Esophagus muscularis mucosa (tissue), 4 donors: ENCODE results near the gene TMCC3. TPM values are rescaled to one million over a fixed set of nuclear protein-coding genes. Genes with fewer than 3 reads are reported as not detected.

Experiments
- DNase-seq: peaks from one replicate; pipeline ENCODE4 v3.0.0-alpha.2; 2017; ENCODE audit errors: extremely low spot score
- H3K27ac ChIP-seq, 4 donors: fragments of 200-600 bp; sonication (generic); replicated peaks in 1 of 4; 1 replicate in 3 of 4; 2 replicates in 1 of 4; pipeline ENCODE4 v1.5.1; 2016 to 2019; ENCODE audit warnings: mild to moderate bottlenecking in 1 of 4
- H3K27me3 ChIP-seq, 4 donors: fragments of 200-600 bp; sonication (generic); one replicate each; pipeline versions ENCODE4 v1.5.1 to v1.6.0; 2016 to 2019
- H3K36me3 ChIP-seq, 4 donors: fragments of 200-600 bp; sonication (generic); one replicate each; pipeline ENCODE4 v1.5.1; 2016 to 2019
- H3K4me1 ChIP-seq, 4 donors: fragments of 200-600 bp; sonication (generic); one replicate each; pipeline ENCODE4 v1.5.1; 2016 to 2019
- H3K4me3 ChIP-seq, 4 donors: fragments of 200-600 bp; sonication (generic); 1 replicate in 2 of 4; 2 replicates in 2 of 4; pipeline ENCODE4 v1.5.1; 2016 to 2019; ENCODE audit warnings: mild to moderate bottlenecking in 4 of 4, moderate library complexity in 1 of 4
- H3K9me3 ChIP-seq, 4 donors: fragments of 200-600 bp; sonication (generic); 1 replicate in 3 of 4; 2 replicates in 1 of 4; pipeline ENCODE4 v1.5.1; 2016 to 2019
- EP300 ChIP-seq: sonication (generic); formaldehyde crosslinking; IDR thresholded peaks from one replicate; pipeline ENCODE4 v1.6.1; 2017; ENCODE audit warnings: antibody characterized with exemption
- POLR2A ChIP-seq: fragments of 450-650 bp; IDR thresholded peaks from one replicate; pipeline ENCODE4 v1.6.1; 2017; ENCODE audit warnings: antibody characterized with exemption, moderate library complexity, mild to moderate bottlenecking, low read depth
- POLR2AphosphoS5 ChIP-seq, 2 donors: sonication (generic); formaldehyde crosslinking; IDR thresholded peaks; one replicate each; pipeline ENCODE4 v1.6.1; 2017; ENCODE audit warnings: antibody characterized with exemption in 2 of 2
- WGBS: methylation state at CpG from one replicate; pipeline ENCODE4 v1.1.5; 2018; 5-methylcytosine and 5-hydroxymethylcytosine counted together
- intact Hi-C: fragments of 100-400 bp; cut with DNase I; formaldehyde crosslinking; loops from one replicate; pipeline ENCODE4 v1.15.1; 2023
- total RNA-seq, 4 donors: library from RNA; depleted of rRNA; stranded (reverse); fragments of >200 nt; gene quantifications; one replicate each; pipeline versions ENCODE4 v1.1.0 to v1.2.1, GENCODE V29; 2016
- TF ChIP-seq, protein P1 (sequence below), 3 experiments: fragments of 200-600 bp in 2 of 3; fragments of 450-650 bp in 1 of 3; sonication (generic) in 2 of 3; IDR thresholded peaks; one replicate each; pipeline ENCODE4 v1.5.1; 2017 to 2019; ENCODE audit warnings: antibody characterized with exemption in 3 of 3, mild to moderate bottlenecking in 2 of 3, moderate library complexity in 1 of 3

TMCC3 gene
- total RNA-seq, 4 donors from 2014 or later, result 17.0 to 30.5 (median 19.5) TPM

DNA sequence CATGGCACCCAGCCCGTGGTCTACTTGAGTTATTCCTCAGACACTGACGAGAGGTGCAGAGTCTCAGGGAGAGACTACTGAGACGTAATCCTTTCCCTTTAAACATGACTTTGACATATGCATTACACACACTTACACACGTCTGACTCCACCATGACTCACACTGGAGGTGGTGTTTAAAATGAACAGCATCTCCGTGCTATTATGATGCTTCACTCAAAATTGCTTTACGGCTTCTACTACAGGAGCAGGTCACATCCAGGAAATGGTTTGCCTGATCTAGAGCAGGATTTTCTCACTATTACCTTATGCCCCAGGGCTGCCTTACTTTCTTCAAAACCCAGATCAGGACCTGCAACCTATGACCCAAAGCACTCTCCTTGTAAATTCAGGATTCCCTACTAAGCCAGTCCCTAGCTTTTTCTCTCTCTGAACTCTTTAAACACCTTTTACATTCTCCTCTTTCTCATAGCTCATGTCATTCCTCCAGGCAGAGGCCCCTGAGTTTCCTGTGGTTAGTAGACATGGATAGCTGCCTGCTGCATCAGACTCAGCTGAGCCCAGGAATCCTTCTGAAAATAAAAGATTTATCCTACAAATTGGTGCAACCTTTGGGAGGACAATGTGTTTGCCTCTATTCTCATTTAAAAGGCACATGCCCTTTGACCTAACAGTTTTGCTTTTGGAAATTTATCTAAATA lies 31.2 kb downstream of the TMCC3 start:
- Histone ChIP-seq H3K9me3 (no peaks in the 10 kb centered on the region), H3K27me3 (no peaks in the 10 kb centered on the region), H3K4me3 (no peak overlapping the region), H3K27ac (no peak overlapping the region), H3K36me3 (no peaks in the 10 kb centered on the region), H3K4me1 (peaks cover 30 to 63% (median 60%) of the 10 kb centered on the region in 4 donors)
- WGBS, result 83% methylated on average over 6 of the region's 6 CpGs
- intact Hi-C loops, result no loop called here
- no peak for DNase-seq
- TF ChIP-seq EP300, result no peak
- TF ChIP-seq POLR2A, result no peak
- no peak for TF ChIP-seq POLR2AphosphoS5 (IDR thresholded peaks at IDR 0.05)
- TF ChIP-seq, protein P1, sequence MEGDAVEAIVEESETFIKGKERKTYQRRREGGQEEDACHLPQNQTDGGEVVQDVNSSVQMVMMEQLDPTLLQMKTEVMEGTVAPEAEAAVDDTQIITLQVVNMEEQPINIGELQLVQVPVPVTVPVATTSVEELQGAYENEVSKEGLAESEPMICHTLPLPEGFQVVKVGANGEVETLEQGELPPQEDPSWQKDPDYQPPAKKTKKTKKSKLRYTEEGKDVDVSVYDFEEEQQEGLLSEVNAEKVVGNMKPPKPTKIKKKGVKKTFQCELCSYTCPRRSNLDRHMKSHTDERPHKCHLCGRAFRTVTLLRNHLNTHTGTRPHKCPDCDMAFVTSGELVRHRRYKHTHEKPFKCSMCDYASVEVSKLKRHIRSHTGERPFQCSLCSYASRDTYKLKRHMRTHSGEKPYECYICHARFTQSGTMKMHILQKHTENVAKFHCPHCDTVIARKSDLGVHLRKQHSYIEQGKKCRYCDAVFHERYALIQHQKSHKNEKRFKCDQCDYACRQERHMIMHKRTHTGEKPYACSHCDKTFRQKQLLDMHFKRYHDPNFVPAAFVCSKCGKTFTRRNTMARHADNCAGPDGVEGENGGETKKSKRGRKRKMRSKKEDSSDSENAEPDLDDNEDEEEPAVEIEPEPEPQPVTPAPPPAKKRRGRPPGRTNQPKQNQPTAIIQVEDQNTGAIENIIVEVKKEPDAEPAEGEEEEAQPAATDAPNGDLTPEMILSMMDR (IDR thresholded peaks at IDR 0.05), result no peak

DNA sequence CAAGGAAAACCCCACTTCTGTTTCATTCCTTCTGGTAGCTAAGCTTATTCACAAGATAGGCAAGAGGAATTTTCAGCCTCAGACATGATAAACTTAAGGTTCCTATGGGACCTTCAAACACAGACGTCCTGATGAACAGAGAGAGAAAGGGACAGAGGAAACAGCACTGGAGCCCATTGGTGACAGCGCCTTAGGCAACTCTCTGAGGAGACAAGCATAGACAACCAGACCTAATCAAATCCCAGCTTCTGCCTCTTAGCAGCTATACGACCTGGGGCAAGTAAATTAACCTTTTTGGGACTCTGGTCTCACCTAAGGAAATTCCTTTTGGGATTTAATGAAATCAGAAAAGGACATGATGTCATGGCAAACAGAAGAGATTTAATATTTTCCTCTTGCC lies 33.3 kb downstream of the TMCC3 start:
- WGBS, result 91% methylated on average over 3 of the region's 3 CpGs
- TF ChIP-seq POLR2A, result no peak
- TF ChIP-seq, protein P1 (IDR thresholded peaks at IDR 0.05), result no peak
- TF ChIP-seq EP300, result no peak
- TF ChIP-seq POLR2AphosphoS5 (IDR thresholded peaks at IDR 0.05), result no peak
- no peak overlapping the region for H3K4me3 ChIP-seq
- H3K4me1 ChIP-seq, result peaks cover 22 to 48% (median 44%) of the 10 kb centered on the region in 4 donors
- H3K27me3 ChIP-seq, result no peaks in the 10 kb centered on the region
- H3K27ac ChIP-seq, result peak overlapping the region in 3 of 4 donors; percentile 14 to 41 (median 31)
- no peaks in the 10 kb centered on the region for H3K36me3 ChIP-seq
- DNase-seq, result no peak
- intact Hi-C loops, result no loop called here
- no peaks in the 10 kb centered on the region for H3K9me3 ChIP-seq

DNA sequence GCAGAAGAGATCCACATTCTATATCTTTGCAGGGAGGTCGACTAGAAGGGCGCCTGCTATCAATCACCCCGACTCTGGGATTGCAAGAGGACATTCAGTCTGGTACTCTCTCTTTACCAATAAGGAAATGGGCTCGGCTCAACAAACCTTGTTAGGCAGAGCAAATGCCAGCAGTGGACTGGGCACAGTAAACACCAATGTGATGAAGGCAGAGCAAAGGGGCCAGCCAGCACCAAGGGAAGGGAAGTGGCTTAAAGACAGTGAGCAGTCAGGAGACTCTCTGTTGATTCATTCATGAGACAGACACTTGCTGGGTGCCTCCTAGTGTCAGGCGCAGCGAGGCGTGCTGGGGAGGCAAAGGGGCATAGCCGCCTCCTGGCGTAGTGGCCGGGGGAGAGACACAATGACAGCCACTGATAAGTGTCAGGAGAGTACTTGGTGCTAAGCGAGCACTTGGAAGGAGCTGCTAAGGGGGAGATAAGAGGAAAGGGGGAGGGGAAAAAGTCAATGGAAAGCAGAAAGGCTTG lies 34.1 kb downstream of the TMCC3 start:
- H3K36me3 ChIP-seq, result no peaks in the 10 kb centered on the region
- no peak for DNase-seq
- H3K9me3 ChIP-seq, result no peaks in the 10 kb centered on the region
- H3K27me3 ChIP-seq, result no peaks in the 10 kb centered on the region
- peak overlapping the region; percentile 1 to 34 (median 22) for H3K4me3 ChIP-seq
- TF ChIP-seq POLR2AphosphoS5 (IDR thresholded peaks at IDR 0.05), result no peak
- TF ChIP-seq EP300, result no peak
- no peak for TF ChIP-seq POLR2A
- TF ChIP-seq, protein P1 (IDR thresholded peaks at IDR 0.05), result no peak
- 82% methylated on average over 11 of the region's 11 CpGs for WGBS
- peak overlapping the region; percentile 14 to 45 (median 32) for H3K27ac ChIP-seq
- H3K4me1 ChIP-seq, result peaks cover 16 to 40% (median 36%) of the 10 kb centered on the region in 4 donors
- intact Hi-C loops, result no loop called here

DNA sequence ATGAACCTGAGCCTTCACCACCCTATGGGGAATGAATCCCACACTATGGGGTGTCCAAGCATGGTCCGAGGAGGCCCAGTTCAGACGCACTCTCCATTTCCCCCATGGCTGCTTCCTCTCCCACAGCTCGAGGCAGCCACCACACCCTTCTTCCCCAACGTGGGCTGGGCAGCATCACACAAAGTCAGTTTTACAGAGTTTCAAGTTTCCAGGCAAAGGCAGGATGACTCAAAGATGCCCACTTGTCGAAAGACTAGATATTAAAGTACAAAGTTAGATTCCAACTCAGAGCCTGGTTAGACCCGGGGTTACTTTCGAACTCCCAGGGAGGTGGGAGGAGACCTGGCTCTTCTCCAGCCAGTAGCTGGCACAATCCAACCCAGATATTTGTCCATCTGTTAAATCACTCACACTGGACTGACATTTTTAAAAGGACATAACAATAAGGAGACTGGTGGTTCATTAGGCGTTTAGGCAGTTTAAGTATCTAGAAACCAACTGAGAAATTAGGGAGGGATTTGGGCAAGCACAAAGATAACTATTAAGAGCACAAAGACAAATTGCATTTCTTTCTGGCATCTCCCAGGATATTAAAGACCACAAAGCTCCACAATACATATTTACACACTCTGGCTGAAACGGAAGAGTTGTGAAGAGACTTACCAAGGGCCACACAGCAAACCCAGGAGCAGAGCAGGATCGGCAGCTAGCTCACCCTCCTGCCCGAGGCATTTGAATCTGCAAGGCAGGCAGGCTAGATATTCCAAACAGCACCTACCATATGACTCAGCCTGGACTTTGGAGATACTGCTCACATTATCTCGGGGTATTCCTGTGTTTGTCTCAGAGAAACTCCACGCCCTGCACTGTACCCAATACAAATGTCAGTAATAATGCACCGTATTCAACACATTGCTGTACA lies 34.8 kb downstream of the TMCC3 start:
- TF ChIP-seq POLR2AphosphoS5 (IDR thresholded peaks at IDR 0.05), result peak in 1 of 2 donors; percentile 14
- TF ChIP-seq POLR2A, result no peak
- no peak for TF ChIP-seq EP300
- TF ChIP-seq, protein P1 (IDR thresholded peaks at IDR 0.05), result no peak
- Histone ChIP-seq H3K4me1 (peaks cover 16 to 34% (median 32%) of the 10 kb centered on the region in 4 donors), H3K27ac (peak overlapping the region; percentile 1 to 45 (median 28)), H3K36me3 (no peaks in the 10 kb centered on the region), H3K9me3 (no peaks in the 10 kb centered on the region), H3K27me3 (no peaks in the 10 kb centered on the region), H3K4me3 (peak overlapping the region; percentile 1 to 34 (median 22))
- intact Hi-C loops, result no loop called here
- WGBS, result 25% methylated on average over 13 of the region's 14 CpGs
- DNase-seq, result no peak
